ENCODE data around the gene IL7R.
"Not testable (repeated sequence)": the region's sequence is repeated elsewhere in the genome, so short reads cannot be mapped to it uniquely, and the experiment has no call there.

The IL7R gene

DNA sequence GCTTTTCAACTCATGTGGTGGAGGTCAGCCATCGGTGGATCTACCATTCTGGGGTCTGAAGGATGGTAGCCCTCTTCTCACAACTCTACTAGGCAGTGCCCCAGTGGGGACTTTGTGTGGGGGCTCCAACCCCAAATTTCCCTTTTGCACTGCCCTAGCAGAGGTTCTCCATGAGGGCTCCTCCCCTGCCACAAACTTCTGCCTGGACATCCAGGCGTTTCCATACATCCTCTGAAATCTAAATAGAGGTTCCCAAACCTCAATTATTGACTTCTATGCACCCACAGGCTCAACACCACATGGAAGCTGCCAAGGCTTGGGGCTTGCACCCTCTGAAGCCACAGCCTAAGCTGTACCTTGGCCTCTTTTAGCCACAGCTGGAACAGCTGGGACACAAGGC, 11.2 kb upstream of the IL7R start:
- not testable (repeated sequence) for DNase-seq

GRCh38 chr5:35847491-35847890, 9.2 kb upstream of the IL7R start:
- DNase-seq: no peak

- DNase-seq: no peak
Measured at GRCh38 chr5:35847961-35848360, 8.7 kb upstream of the IL7R start.

GRCh38 chr5:35849860-35850259, 6.8 kb upstream of the IL7R start:
- no peak for DNase-seq

GRCh38 chr5:35850967-35851680, 5.6 kb upstream of the IL7R start:
- DNase-seq: no peak

GRCh38 chr5:35852084-35852734, 4.5 kb upstream of the IL7R start:
- DNase-seq: peak; percentile 28

- DNase-seq: no peak
Measured at GRCh38 chr5:35852773-35853172, 3.9 kb upstream of the IL7R start.

- DNase-seq: peak; percentile 60
Measured at GRCh38 chr5:35853631-35854030, 3.1 kb upstream of the IL7R start.

- DNase-seq: peak; percentile 46
Measured at GRCh38 chr5:35854248-35854647, 2.4 kb upstream of the IL7R start.

DNA sequence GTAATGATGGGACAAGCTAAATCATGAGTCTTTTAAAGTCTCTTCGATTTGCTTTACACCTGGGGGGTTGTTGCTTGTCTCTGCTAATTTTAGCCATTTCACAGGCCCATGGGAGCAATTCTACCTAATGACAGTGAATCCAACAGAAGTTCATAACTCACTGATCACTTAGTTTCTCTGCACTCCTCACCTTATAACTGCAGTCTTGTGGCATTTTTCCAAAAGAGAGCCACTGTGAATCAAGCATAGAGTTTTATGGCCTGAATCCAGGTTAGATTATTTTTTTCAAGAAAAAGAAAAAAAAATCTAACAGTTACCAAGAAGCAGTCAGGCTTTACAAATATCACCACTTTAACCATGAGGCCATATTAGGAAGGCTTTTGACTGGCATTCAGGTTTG, 1.5 kb upstream of the IL7R start:
- DNase-seq: no peak

- not testable (repeated sequence) for DNase-seq
Measured at GRCh38 chr5:35856186-35856764, 416 bp upstream of the IL7R start.

DNA sequence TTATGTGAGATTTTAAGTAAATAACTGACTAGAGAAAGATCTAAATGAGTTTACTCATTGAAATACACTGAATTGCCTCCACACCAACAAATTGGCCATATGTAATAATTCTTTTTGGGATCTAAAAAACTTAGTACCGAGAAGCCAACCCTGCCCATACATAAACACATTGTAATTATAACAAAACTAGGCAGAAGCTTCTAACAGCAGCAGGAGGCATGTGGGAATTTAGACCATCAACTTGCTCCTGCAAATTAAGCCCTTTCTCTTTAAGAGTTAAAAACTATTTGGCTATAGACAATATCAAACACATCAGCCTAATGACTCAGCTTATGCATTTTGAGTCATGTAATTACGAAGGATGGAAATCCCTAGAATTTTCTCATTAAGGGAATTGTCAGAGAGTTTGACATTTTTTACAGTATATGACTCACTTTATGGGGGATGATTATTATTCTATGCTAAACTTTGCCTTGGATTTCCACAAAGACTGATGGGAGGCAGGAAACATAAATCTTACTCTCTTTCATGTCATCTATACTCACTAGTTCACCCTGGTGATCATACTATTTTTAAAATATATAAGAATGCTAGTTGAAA, 1.0 kb downstream of the IL7R start:
- DNase-seq: no peak

- DNase-seq: no peak
Measured at GRCh38 chr5:35859101-35859661, 2.5 kb downstream of the IL7R start.

DNA sequence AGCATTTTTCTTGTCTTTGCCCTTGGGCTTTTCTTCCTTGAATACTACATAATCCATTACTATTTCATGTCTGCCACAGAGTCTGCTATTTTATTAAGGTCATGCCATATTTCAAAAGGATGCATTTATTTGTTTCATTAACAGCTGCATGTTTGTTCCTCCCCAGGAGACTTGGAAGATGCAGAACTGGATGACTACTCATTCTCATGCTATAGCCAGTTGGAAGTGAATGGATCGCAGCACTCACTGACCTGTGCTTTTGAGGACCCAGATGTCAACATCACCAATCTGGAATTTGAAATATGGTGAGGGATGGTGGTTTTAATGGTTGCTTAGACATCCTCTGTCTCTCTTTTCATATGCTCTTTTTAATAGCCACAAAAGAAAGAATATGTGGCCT, 4.0 kb downstream of the IL7R start:
- no peak for DNase-seq

- no peak for DNase-seq
Measured at GRCh38 chr5:35861718-35862117, 5.0 kb downstream of the IL7R start.

GRCh38 chr5:35862126-35862525, 5.4 kb downstream of the IL7R start:
- no peak for DNase-seq

DNA sequence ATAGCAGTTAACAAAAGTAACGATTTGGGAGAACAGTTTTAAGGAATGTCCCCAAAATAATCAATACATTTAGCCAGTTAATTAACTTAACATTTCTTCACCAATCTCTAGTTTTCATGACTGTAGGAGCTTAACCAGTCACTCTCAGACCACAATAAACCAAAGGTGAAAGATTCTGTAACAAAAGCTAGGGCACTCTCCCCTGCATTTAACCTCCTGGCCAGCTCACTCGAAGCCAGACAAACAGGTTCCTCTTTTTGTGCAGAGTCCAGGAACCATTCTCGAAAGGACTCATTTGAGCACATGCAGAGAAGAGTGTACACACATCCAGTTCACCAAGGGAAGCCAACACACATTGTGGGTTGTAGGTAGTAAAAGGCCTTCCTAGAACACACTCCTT, 6.5 kb downstream of the IL7R start:
- no peak for DNase-seq

DNA sequence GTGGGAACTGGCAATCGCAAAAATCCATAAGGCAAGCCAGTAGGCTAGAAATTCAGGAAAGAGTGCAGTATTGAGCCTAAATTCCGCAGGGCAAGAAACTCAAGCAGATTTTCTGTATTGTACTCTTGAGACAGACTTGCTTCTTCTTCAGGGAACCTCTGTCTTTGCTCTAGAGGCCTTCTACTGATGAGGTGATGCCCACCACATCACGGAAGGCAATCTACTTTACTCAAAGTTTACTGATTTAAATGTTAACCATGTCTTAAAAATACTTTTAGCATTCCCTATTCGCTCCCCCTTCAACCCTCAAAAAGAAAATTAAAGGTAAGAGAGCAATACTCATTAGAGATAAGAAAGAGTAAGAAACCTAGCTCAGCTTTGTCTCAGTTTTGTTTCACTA, 11.3 kb downstream of the IL7R start:
- DNase-seq: no peak

GRCh38 chr5:35869685-35870277, 13.1 kb downstream of the IL7R start:
- no peak for DNase-seq

GRCh38 chr5:35870605-35871004, 13.9 kb downstream of the IL7R start:
- DNase-seq: no peak

DNA sequence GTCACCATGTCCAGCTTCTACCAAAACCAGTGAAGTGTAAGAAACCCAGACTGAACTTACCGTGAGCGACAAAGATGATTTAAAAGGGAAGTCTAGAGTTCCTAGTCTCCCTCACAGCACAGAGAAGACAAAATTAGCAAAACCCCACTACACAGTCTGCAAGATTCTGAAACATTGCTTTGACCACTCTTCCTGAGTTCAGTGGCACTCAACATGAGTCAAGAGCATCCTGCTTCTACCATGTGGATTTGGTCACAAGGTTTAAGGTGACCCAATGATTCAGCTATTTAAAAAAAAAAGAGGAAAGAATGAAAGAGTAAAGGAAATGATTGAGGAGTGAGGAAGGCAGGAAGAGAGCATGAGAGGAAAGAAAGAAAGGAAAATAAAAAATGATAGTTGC, 19.8 kb downstream of the IL7R start:
- no peak for DNase-seq

- DNase-seq: no peak
Measured at GRCh38 chr5:35876922-35877321, 20.2 kb downstream of the IL7R start.

DNA sequence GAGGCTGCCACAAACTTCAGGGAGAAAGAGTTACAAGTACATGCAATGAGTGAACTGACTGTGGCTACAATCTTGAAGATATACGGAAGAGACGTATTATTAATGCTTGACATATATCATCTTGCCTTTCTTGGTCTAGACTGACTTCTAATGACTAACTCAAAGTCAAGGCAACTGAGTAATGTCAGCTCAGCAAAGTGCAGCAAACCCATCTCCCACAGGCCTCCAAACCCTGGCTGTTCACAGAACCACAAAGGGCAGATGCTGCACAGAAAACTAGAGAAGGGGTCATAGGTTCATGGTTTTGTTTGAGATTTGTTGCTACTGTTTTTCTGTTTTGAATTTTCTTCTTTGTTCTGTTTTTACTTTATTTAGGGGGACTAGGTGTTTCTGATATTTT, 21.0 kb downstream of the IL7R start:
- DNase-seq: no peak
